Activated CD4-positive, alpha-beta T cell treated with anti-CD3 and anti-CD28 coated beads, Interleukin-2, Interleukin-4, amounts not matched to agents 100 ng/mL and 50 ng/mL, durations not matched to agents 16 hours and 8 hours (primary cell): ENCODE results near the gene IRF4.

Experiments
- DNase-seq: peaks from one replicate; pipeline ENCODE4 v3.0.0-alpha.2; 2020; ENCODE audit warnings: low spot score

The IRF4 gene

GRCh38 chr6:444653-445275 lies 53.2 kb downstream of the IRF4 start:
- DNase-seq = no peak

- no peak for DNase-seq
Observed at GRCh38 chr6:445571-446417, 54.2 kb downstream of the IRF4 start.

- DNase-seq = peak; percentile 92
Observed at GRCh38 chr6:446418-447366, 55.1 kb downstream of the IRF4 start.

- DNase-seq = peak; percentile 63
Observed at GRCh38 chr6:447381-448165, 56.0 kb downstream of the IRF4 start.

GRCh38 chr6:448296-449056 lies 56.9 kb downstream of the IRF4 start:
- DNase-seq = no peak

GRCh38 chr6:449057-449430 lies 57.5 kb downstream of the IRF4 start:
- no peak for DNase-seq

- DNase-seq = no peak
Observed at GRCh38 chr6:449486-450419, 58.2 kb downstream of the IRF4 start.

GRCh38 chr6:451336-451735 lies 59.8 kb downstream of the IRF4 start:
- DNase-seq = no peak

GRCh38 chr6:451847-452246 lies 60.3 kb downstream of the IRF4 start:
- DNase-seq = no peak

GRCh38 chr6:452301-453067 lies 60.9 kb downstream of the IRF4 start:
- DNase-seq = no peak

- no peak for DNase-seq
Observed at GRCh38 chr6:453152-453551, 61.6 kb downstream of the IRF4 start.

GRCh38 chr6:454148-454991 lies 62.8 kb downstream of the IRF4 start:
- no peak for DNase-seq

GRCh38 chr6:455006-455585 lies 63.5 kb downstream of the IRF4 start:
- DNase-seq = no peak

GRCh38 chr6:455835-456234 lies 64.3 kb downstream of the IRF4 start:
- DNase-seq = no peak

GRCh38 chr6:456358-456867 lies 64.9 kb downstream of the IRF4 start:
- DNase-seq = no peak

- DNase-seq = no peak
Observed at GRCh38 chr6:456887-457286, 65.3 kb downstream of the IRF4 start.
